Measurements from ENCODE around the gene TMEM174.
"Not testable (repeated sequence)": the region's sequence is repeated elsewhere in the genome, so short reads cannot be mapped to it uniquely, and the experiment has no call there.

DNA sequence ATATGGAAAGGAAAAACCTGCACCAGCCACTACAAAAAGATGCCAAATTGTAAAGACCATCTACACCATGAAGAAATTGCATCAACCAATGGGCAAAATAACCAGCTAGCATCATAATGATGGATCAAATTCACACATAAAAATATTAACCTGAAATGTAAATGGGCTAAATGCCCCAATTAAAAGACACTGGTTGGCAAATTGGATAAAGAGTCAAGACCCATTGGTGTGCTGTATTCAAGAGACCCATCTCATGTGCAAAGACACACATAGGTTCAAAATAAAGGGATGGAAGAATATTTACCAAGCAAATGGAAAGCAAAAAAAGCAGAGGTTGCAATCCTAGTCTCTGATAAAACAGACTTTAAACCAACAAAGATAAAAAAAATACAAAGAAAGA is 36.1 kb downstream of the TMEM174 start:
- TF ChIP-seq, protein P1, sequence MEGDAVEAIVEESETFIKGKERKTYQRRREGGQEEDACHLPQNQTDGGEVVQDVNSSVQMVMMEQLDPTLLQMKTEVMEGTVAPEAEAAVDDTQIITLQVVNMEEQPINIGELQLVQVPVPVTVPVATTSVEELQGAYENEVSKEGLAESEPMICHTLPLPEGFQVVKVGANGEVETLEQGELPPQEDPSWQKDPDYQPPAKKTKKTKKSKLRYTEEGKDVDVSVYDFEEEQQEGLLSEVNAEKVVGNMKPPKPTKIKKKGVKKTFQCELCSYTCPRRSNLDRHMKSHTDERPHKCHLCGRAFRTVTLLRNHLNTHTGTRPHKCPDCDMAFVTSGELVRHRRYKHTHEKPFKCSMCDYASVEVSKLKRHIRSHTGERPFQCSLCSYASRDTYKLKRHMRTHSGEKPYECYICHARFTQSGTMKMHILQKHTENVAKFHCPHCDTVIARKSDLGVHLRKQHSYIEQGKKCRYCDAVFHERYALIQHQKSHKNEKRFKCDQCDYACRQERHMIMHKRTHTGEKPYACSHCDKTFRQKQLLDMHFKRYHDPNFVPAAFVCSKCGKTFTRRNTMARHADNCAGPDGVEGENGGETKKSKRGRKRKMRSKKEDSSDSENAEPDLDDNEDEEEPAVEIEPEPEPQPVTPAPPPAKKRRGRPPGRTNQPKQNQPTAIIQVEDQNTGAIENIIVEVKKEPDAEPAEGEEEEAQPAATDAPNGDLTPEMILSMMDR (conservative IDR thresholded peaks at IDR 0.05 in 1 of 2, IDR thresholded peaks at IDR 0.05 in 1 of 2; ENCODE audit: low read depth in 1 of 2, low read length in 2 of 2) = not testable (repeated sequence)
- not testable (repeated sequence) for TF ChIP-seq EZH2 (IDR thresholded peaks at IDR 0.05; ENCODE audit: low read length, missing control alignments)
